Posterior vena cava (tissue), 2 donors: ENCODE results near the gene CCDC40. TPM values are rescaled to one million over a fixed set of nuclear protein-coding genes. Genes with fewer than 3 reads are reported as not detected.
A peak's percentile ranks its signal among the peaks of the same experiment; 100 is the strongest.

Source experiments
- DNase-seq: peaks from one replicate; pipeline ENCODE4 v3.0.0-alpha.2; 2020; ENCODE audit warnings: low spot score
- intact Hi-C, 2 donors: fragments of 100-400 bp; cut with DNase I; formaldehyde crosslinking; loops; one replicate each; pipeline versions ENCODE4 v1.14.1 to v1.14.2; 2022 to 2023
- total RNA-seq, 2 donors: library from RNA; stranded (reverse); fragmentation: NEBNext Ultra II Directional; extraction: Animal tissue kit (Norgen Biotek cat#: 25700); gene quantifications; one replicate each; pipeline ENCODE4 v1.2.1, GENCODE V29; 2021
- donor health status: DM: yes; HTN: yes; CAD: no.
- donor health status: DM: yes; HTN: yes; CAD: no.

Gene CCDC40
- total RNA-seq, 2 donors from 2014 or later: 6.2 to 10.4 TPM

GRCh38 chr17:79994602-79995001 is 41.8 kb upstream of the CCDC40 start:
- intact Hi-C loops: loop anchor here in 1 of 2 donors (5.0 to 10.0 kb wide), 2 partner anchors 202 to 250 kb away; no protein-coding TSS in a partner anchor
- DNase-seq: no peak

- intact Hi-C loops: loop anchor here in 1 of 2 donors (10.0 kb wide), 1 partner anchor 251 kb away; no protein-coding TSS in a partner anchor
- DNase-seq: no peak
Measured at GRCh38 chr17:79995696-79996095, 40.7 kb upstream of the CCDC40 start.

- no peak for DNase-seq
- intact Hi-C loops: loop anchor here in 1 of 2 donors (10.0 kb wide), 1 partner anchor 251 kb away; no protein-coding TSS in a partner anchor
Measured at GRCh38 chr17:79996291-79996690, 40.2 kb upstream of the CCDC40 start.

- intact Hi-C loops: loop anchor here in 1 of 2 donors (10.0 kb wide), 1 partner anchor 252 kb away; no protein-coding TSS in a partner anchor
- no peak for DNase-seq
Measured at GRCh38 chr17:79997011-79997660, 39.3 kb upstream of the CCDC40 start.

GRCh38 chr17:80000136-80000535 is 36.3 kb upstream of the CCDC40 start:
- no peak for DNase-seq
- intact Hi-C loops: no loop called here

GRCh38 chr17:80000981-80001775 is 35.3 kb upstream of the CCDC40 start:
- intact Hi-C loops: no loop called here
- DNase-seq: no peak

GRCh38 chr17:80002070-80002641 is 34.3 kb upstream of the CCDC40 start:
- no peak for DNase-seq
- intact Hi-C loops: no loop called here

- intact Hi-C loops: no loop called here
- no peak for DNase-seq
Measured at GRCh38 chr17:80002690-80003490, 33.6 kb upstream of the CCDC40 start.

- DNase-seq: no peak
- intact Hi-C loops: no loop called here
Measured at GRCh38 chr17:80003969-80004368, 32.5 kb upstream of the CCDC40 start.

- intact Hi-C loops: no loop called here
- no peak for DNase-seq
Measured at GRCh38 chr17:80005360-80006338, 30.8 kb upstream of the CCDC40 start.

- no peak for DNase-seq
- intact Hi-C loops: no loop called here
Measured at GRCh38 chr17:80006339-80006720, 30.1 kb upstream of the CCDC40 start.

- DNase-seq: no peak
- intact Hi-C loops: no loop called here
Measured at GRCh38 chr17:80006811-80007752, 29.4 kb upstream of the CCDC40 start.

- intact Hi-C loops: no loop called here
- DNase-seq: no peak
Measured at GRCh38 chr17:80007939-80008338, 28.5 kb upstream of the CCDC40 start.

GRCh38 chr17:80008383-80008840 is 28.0 kb upstream of the CCDC40 start:
- intact Hi-C loops: no loop called here
- peak; percentile 93 for DNase-seq

- intact Hi-C loops: no loop called here
- no peak for DNase-seq
Measured at GRCh38 chr17:80008848-80009247, 27.6 kb upstream of the CCDC40 start.

- no peak for DNase-seq
- intact Hi-C loops: no loop called here
Measured at GRCh38 chr17:80009391-80010282, 26.8 kb upstream of the CCDC40 start.
